Measurements from ENCODE around the gene GTF2H1.
"Not testable (repeated sequence)": the region's sequence is repeated elsewhere in the genome, so short reads cannot be mapped to it uniquely, and the experiment has no call there.

GTF2H1 gene

GRCh38 chr11:18401077-18401476, 78.7 kb downstream of the GTF2H1 start:
- H3K4me3 ChIP-seq (ENCODE audit: low read length); H3K4me1 ChIP-seq (ENCODE audit: insufficient read depth, low read length); H3K27ac ChIP-seq (ENCODE audit: low read depth, low read length); H3K9ac ChIP-seq (ENCODE audit: low read depth, low read length); H3K9me3 ChIP-seq (ENCODE audit: insufficient read depth, low read depth, low read length); H3K27me3 ChIP-seq (ENCODE audit: insufficient read depth, low read length): not testable (repeated sequence)
- WGBS = 98% methylated on average over 7 of the region's 9 CpGs
- H3K36me3 ChIP-seq (ENCODE audit: insufficient read depth, low read length) = peaks cover 97% of the 10 kb centered on the region

GRCh38 chr11:18404062-18404461, 81.7 kb downstream of the GTF2H1 start:
- no peak overlapping the region for H3K9ac ChIP-seq (ENCODE audit: low read depth, low read length)
- peaks cover 96% of the 10 kb centered on the region for H3K36me3 ChIP-seq (ENCODE audit: insufficient read depth, low read length)
- H3K9me3 ChIP-seq (ENCODE audit: insufficient read depth, low read depth, low read length) = no peaks in the 10 kb centered on the region
- H3K27ac ChIP-seq (ENCODE audit: low read depth, low read length) = no peak overlapping the region
- 100% methylated on average over 4 of the region's 4 CpGs for WGBS
- no peaks in the 10 kb centered on the region for H3K27me3 ChIP-seq (ENCODE audit: insufficient read depth, low read length)
- H3K4me3 ChIP-seq (ENCODE audit: low read length) = no peak overlapping the region
- H3K4me1 ChIP-seq (ENCODE audit: insufficient read depth, low read length) = no peaks in the 10 kb centered on the region

- not testable (repeated sequence) for H3K9ac ChIP-seq (ENCODE audit: low read depth, low read length); H3K4me3 ChIP-seq (ENCODE audit: low read length); H3K27ac ChIP-seq (ENCODE audit: low read depth, low read length); H3K27me3 ChIP-seq (ENCODE audit: insufficient read depth, low read length); H3K4me1 ChIP-seq (ENCODE audit: insufficient read depth, low read length); H3K9me3 ChIP-seq (ENCODE audit: insufficient read depth, low read depth, low read length)
- peaks cover 64% of the 10 kb centered on the region for H3K36me3 ChIP-seq (ENCODE audit: insufficient read depth, low read length)
- 97% methylated on average over 3 of the region's 3 CpGs for WGBS
These were observed 85.0 kb downstream of the GTF2H1 start for GRCh38 chr11:18407400-18407799.

- 93% methylated on average over 9 of the region's 9 CpGs for WGBS
- Histone ChIP-seq H3K4me1 (ENCODE audit: insufficient read depth, low read length) (no peaks in the 10 kb centered on the region), H3K9ac (ENCODE audit: low read depth, low read length) (no peak overlapping the region), H3K27me3 (ENCODE audit: insufficient read depth, low read length) (peaks cover 7% of the 10 kb centered on the region), H3K27ac (ENCODE audit: low read depth, low read length) (no peak overlapping the region), H3K4me3 (ENCODE audit: low read length) (no peak overlapping the region), H3K9me3 (ENCODE audit: insufficient read depth, low read depth, low read length) (no peaks in the 10 kb centered on the region), H3K36me3 (ENCODE audit: insufficient read depth, low read length) (peaks cover 51% of the 10 kb centered on the region)
These were observed 86.4 kb downstream of the GTF2H1 start for GRCh38 chr11:18408558-18409291.

- 79% methylated on average over 2 of the region's 3 CpGs for WGBS
- H3K27me3 ChIP-seq (ENCODE audit: insufficient read depth, low read length) = peaks cover 7% of the 10 kb centered on the region
These were observed 94.1 kb downstream of the GTF2H1 start for GRCh38 chr11:18416459-18416858.

More at GRCh38 chr11:18416459-18416858, 94.1 kb downstream of the GTF2H1 start:
- Histone ChIP-seq H3K9ac (ENCODE audit: low read depth, low read length) (no peak overlapping the region), H3K36me3 (ENCODE audit: insufficient read depth, low read length) (no peaks in the 10 kb centered on the region), H3K4me1 (ENCODE audit: insufficient read depth, low read length) (no peaks in the 10 kb centered on the region), H3K27ac (ENCODE audit: low read depth, low read length) (no peak overlapping the region), H3K4me3 (ENCODE audit: low read length) (no peak overlapping the region), H3K9me3 (ENCODE audit: insufficient read depth, low read depth, low read length) (no peaks in the 10 kb centered on the region)

All from HUES64 (cell line).